ENCODE results near the gene RAD51B.
A peak's percentile ranks its signal among the peaks of the same experiment; 100 is the strongest.

DNA sequence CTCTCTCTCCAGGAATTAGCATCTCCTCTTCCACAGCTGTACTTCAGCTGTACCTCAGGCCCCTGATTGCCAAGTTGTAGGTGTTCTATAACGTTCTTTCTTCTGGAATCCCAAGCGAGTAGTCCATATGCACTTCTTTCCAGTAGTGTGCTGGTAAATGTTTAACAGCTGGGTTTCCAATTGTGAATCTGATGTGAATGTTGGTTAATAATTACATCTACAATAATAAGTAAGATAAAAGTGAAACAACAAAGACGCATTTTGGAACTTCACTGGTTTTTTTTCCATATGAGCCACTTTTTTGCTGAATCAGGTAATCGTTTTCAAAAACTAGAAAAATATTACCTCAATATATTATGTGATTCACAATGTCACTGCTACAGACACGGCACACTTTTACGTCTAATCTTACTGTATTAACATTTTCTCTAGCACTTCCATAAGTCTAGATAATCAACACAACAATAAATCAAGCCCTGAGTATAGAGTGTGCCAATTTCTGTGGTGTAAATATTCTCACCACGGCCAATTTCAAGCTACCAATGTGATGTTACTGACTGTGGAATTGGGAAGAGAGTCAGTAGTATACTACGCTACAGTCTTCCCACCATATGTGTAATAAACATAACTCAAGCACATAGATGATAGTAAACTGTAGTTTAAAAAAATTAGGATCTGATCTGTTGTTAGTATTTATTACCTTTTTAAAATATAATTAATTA, 860.3 kb downstream of the RAD51B start:
- TF ChIP-seq, protein P1, sequence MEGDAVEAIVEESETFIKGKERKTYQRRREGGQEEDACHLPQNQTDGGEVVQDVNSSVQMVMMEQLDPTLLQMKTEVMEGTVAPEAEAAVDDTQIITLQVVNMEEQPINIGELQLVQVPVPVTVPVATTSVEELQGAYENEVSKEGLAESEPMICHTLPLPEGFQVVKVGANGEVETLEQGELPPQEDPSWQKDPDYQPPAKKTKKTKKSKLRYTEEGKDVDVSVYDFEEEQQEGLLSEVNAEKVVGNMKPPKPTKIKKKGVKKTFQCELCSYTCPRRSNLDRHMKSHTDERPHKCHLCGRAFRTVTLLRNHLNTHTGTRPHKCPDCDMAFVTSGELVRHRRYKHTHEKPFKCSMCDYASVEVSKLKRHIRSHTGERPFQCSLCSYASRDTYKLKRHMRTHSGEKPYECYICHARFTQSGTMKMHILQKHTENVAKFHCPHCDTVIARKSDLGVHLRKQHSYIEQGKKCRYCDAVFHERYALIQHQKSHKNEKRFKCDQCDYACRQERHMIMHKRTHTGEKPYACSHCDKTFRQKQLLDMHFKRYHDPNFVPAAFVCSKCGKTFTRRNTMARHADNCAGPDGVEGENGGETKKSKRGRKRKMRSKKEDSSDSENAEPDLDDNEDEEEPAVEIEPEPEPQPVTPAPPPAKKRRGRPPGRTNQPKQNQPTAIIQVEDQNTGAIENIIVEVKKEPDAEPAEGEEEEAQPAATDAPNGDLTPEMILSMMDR (IDR thresholded peaks at IDR 0.05) = no peak
- peak; percentile 47 for TF ChIP-seq POLR2A (IDR thresholded peaks at IDR 0.05)
